ENCODE data around the gene IQSEC2.

IQSEC2 gene

DNA sequence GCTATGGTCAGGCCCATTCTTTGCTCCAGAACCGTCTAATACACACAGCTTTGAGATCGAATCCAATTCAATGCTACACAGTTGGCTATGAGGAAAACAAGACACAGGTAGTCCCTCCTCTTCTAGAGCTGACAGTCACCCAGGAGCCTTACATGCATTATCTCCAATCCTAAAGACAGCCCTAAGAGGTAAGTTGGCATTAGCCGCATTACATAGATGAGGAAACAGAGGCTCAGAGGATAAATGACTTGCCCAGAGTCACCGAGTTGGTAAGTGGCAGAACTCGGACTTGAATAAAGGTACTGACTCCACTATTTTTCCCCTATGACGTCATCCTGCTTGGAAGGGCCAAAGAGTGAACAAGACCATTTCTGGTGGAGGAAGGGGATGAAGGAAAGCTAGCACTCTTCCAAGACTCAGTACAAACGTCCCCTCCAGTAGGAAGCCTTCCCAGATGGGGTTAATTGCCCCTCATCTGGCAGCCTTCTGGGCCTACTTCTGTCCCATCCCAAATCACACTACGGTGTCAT lies 8.5 kb downstream of the IQSEC2 start:
- no peaks in the 10 kb centered on the region for H3K9me3 ChIP-seq (ENCODE audit: insufficient read depth, low read length)
- no peak for TF ChIP-seq EZH2phosphoT487 (IDR thresholded peaks at IDR 0.05; ENCODE audit: low read depth)
- TF ChIP-seq, protein P1, sequence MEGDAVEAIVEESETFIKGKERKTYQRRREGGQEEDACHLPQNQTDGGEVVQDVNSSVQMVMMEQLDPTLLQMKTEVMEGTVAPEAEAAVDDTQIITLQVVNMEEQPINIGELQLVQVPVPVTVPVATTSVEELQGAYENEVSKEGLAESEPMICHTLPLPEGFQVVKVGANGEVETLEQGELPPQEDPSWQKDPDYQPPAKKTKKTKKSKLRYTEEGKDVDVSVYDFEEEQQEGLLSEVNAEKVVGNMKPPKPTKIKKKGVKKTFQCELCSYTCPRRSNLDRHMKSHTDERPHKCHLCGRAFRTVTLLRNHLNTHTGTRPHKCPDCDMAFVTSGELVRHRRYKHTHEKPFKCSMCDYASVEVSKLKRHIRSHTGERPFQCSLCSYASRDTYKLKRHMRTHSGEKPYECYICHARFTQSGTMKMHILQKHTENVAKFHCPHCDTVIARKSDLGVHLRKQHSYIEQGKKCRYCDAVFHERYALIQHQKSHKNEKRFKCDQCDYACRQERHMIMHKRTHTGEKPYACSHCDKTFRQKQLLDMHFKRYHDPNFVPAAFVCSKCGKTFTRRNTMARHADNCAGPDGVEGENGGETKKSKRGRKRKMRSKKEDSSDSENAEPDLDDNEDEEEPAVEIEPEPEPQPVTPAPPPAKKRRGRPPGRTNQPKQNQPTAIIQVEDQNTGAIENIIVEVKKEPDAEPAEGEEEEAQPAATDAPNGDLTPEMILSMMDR (IDR thresholded peaks at IDR 0.05; ENCODE audit: low read depth, low read length) = no peak
- H2AFZ ChIP-seq (ENCODE audit: low read depth, low read length) = no peak overlapping the region
- no peaks in the 10 kb centered on the region for H3K36me3 ChIP-seq (replicated peaks; ENCODE audit: low read depth, low read length)
- H3K4me3 ChIP-seq (ENCODE audit: low read length) = no peak overlapping the region
- no peak overlapping the region for H3K9ac ChIP-seq (ENCODE audit: low read length)
- no peak overlapping the region for H3K4me2 ChIP-seq (ENCODE audit: low read length)
- H3K27me3 ChIP-seq (ENCODE audit: low read depth, low read length) = no peaks in the 10 kb centered on the region
- H3K79me2 ChIP-seq (ENCODE audit: low read length) = no peaks in the 10 kb centered on the region
- H4K20me1 ChIP-seq (ENCODE audit: insufficient read depth, low read length) = no peaks in the 10 kb centered on the region
- no peaks in the 10 kb centered on the region for H3K4me1 ChIP-seq (ENCODE audit: low read length)
- H3K27ac ChIP-seq (ENCODE audit: low read length) = no peak overlapping the region

- no peak for TF ChIP-seq EZH2phosphoT487 (IDR thresholded peaks at IDR 0.05; ENCODE audit: low read depth)
- TF ChIP-seq, protein P1 (IDR thresholded peaks at IDR 0.05; ENCODE audit: low read depth, low read length) = no peak
- no peaks in the 10 kb centered on the region for H4K20me1 ChIP-seq (ENCODE audit: insufficient read depth, low read length)
- no peaks in the 10 kb centered on the region for H3K79me2 ChIP-seq (ENCODE audit: low read length)
- H3K4me2 ChIP-seq (ENCODE audit: low read length) = no peak overlapping the region
- no peak overlapping the region for H3K27ac ChIP-seq (ENCODE audit: low read length)
- no peaks in the 10 kb centered on the region for H3K4me1 ChIP-seq (ENCODE audit: low read length)
- no peaks in the 10 kb centered on the region for H3K9me3 ChIP-seq (ENCODE audit: insufficient read depth, low read length)
- H3K27me3 ChIP-seq (ENCODE audit: low read depth, low read length) = 0 out of 2 replicates have a peak, but pooled peaks cover 4% of the 10 kb centered on the region
- H3K36me3 ChIP-seq (replicated peaks; ENCODE audit: low read depth, low read length) = no peaks in the 10 kb centered on the region
- no peak overlapping the region for H2AFZ ChIP-seq (ENCODE audit: low read depth, low read length)
- H3K4me3 ChIP-seq (ENCODE audit: low read length) = no peak overlapping the region
- H3K9ac ChIP-seq (ENCODE audit: low read length) = no peak overlapping the region
These were observed 11.8 kb downstream of the IQSEC2 start for GRCh38 chrX:53269536-53270107.

- Histone ChIP-seq H3K4me1 (ENCODE audit: low read length) (no peaks in the 10 kb centered on the region), H3K27me3 (ENCODE audit: low read depth, low read length) (peaks cover 5% of the 10 kb centered on the region; the same call in 1 of the 2 replicates), H4K20me1 (ENCODE audit: insufficient read depth, low read length) (no peaks in the 10 kb centered on the region), H3K9ac (ENCODE audit: low read length) (no peak overlapping the region), H3K79me2 (ENCODE audit: low read length) (no peaks in the 10 kb centered on the region), H3K27ac (ENCODE audit: low read length) (no peak overlapping the region), H3K4me3 (ENCODE audit: low read length) (no peak overlapping the region), H3K9me3 (ENCODE audit: insufficient read depth, low read length) (no peaks in the 10 kb centered on the region), H3K4me2 (ENCODE audit: low read length) (no peak overlapping the region), H3K36me3 (replicated peaks; ENCODE audit: low read depth, low read length) (no peaks in the 10 kb centered on the region), H2AFZ (ENCODE audit: low read depth, low read length) (no peak overlapping the region)
- TF ChIP-seq EZH2phosphoT487 (IDR thresholded peaks at IDR 0.05; ENCODE audit: low read depth) = no peak
- TF ChIP-seq, protein P1 (IDR thresholded peaks at IDR 0.05; ENCODE audit: low read depth, low read length) = no peak
These were observed 13.2 kb downstream of the IQSEC2 start for GRCh38 chrX:53268173-53268572.

DNA sequence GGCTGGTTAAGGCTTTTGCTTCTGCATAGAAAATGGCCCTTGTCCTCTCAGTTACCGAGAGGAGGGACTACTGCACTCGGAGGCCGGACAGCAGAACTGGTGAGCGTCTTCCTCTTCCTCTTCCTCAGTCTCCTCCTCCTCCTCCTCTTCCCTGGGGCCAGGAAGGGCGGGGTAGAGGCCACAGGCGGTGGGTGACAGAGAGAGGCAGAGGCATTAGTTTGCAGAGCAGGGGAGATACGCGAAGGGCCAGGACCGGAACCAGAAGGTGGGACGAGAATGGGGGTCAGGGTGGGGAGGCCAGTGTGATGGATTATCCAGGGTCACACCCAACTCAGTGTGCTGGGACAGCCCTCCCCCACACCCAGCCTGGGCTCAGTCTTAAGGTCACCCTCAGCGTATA lies 14.5 kb downstream of the IQSEC2 start:
- Histone ChIP-seq H3K4me3 (ENCODE audit: low read length) (no peak overlapping the region), H3K9me3 (ENCODE audit: insufficient read depth, low read length) (no peaks in the 10 kb centered on the region), H3K27ac (ENCODE audit: low read length) (no peak overlapping the region), H3K36me3 (replicated peaks; ENCODE audit: low read depth, low read length) (no peaks in the 10 kb centered on the region), H3K4me1 (ENCODE audit: low read length) (no peaks in the 10 kb centered on the region), H3K4me2 (ENCODE audit: low read length) (no peak overlapping the region), H3K79me2 (ENCODE audit: low read length) (no peaks in the 10 kb centered on the region), H3K9ac (ENCODE audit: low read length) (no peak overlapping the region), H2AFZ (ENCODE audit: low read depth, low read length) (no peak overlapping the region), H3K27me3 (ENCODE audit: low read depth, low read length) (peaks cover 14% of the 10 kb centered on the region), H4K20me1 (ENCODE audit: insufficient read depth, low read length) (no peaks in the 10 kb centered on the region)
- TF ChIP-seq, protein P1 (IDR thresholded peaks at IDR 0.05; ENCODE audit: low read depth, low read length) = no peak
- TF ChIP-seq EZH2phosphoT487 (IDR thresholded peaks at IDR 0.05; ENCODE audit: low read depth) = no peak
